ENCODE data around the gene HUWE1. TPM values are rescaled to one million over a fixed set of nuclear protein-coding genes. Genes with fewer than 3 reads are reported as not detected.

The HUWE1 gene
- total RNA-seq, 4 donors from 2014 or later = 76.6 to 112 (median 101) TPM

GRCh38 chrX:53580742-53581504 lies 105.6 kb downstream of the HUWE1 start:
- peaks cover 0 to 74% (median 16%) of the 10 kb centered on the region in 3 donors for H3K36me3 ChIP-seq
- WGBS, 2 donors = 90 to 91% methylated on average over 9 to 10 of the region's 12 CpGs

GRCh38 chrX:53571494-53571893 lies 115.0 kb downstream of the HUWE1 start:
- Histone ChIP-seq H3K9me3 (no peaks in the 10 kb centered on the region), H3K4me1 (no peaks in the 10 kb centered on the region), H3K4me3 (no peak overlapping the region), H3K27ac (no peak overlapping the region), H3K36me3 (peaks cover 0 to 100% (median 15%) of the 10 kb centered on the region in 3 donors), H3K27me3 (no peaks in the 10 kb centered on the region)
- intact Hi-C loops (cut with DNase I) = no loop called here
- TF ChIP-seq CTCF (IDR thresholded peaks at IDR 0.05) (no peak), POLR2A (IDR thresholded peaks at IDR 0.05) (no peak)
- no peak for DNase-seq

More at GRCh38 chrX:53580742-53581504, 105.6 kb downstream of the HUWE1 start:
- no peak overlapping the region for H3K4me3 ChIP-seq
- H3K9me3 ChIP-seq = no peaks in the 10 kb centered on the region
- H3K27ac ChIP-seq = no peak overlapping the region
- H3K27me3 ChIP-seq = no peaks in the 10 kb centered on the region
- H3K4me1 ChIP-seq = no peaks in the 10 kb centered on the region
- intact Hi-C loops (cut with DNase I) = no loop called here
- TF ChIP-seq POLR2A (IDR thresholded peaks at IDR 0.05) = no peak
- no peak for TF ChIP-seq CTCF (IDR thresholded peaks at IDR 0.05)
- DNase-seq = no peak

- no peak overlapping the region for H3K27ac ChIP-seq
- no peaks in the 10 kb centered on the region for H3K9me3 ChIP-seq
- DNase-seq = no peak
- intact Hi-C loops (cut with DNase I) = no loop called here
- no peaks in the 10 kb centered on the region for H3K27me3 ChIP-seq
- H3K36me3 ChIP-seq = peaks cover 6 to 99% (median 22%) of the 10 kb centered on the region in 3 donors
- TF ChIP-seq CTCF (IDR thresholded peaks at IDR 0.05) (no peak), POLR2A (IDR thresholded peaks at IDR 0.05) (no peak)
- WGBS, 2 donors = 75 to 90% methylated on average over 1 to 2 of the region's 4 CpGs
- H3K4me1 ChIP-seq = no peaks in the 10 kb centered on the region
- no peak overlapping the region for H3K4me3 ChIP-seq
These were observed 123.2 kb downstream of the HUWE1 start for GRCh38 chrX:53563324-53563723.

- DNase-seq = no peak
- 71 to 82% methylated on average over 2 to 3 of the region's 3 CpGs for WGBS, 2 donors
- H3K36me3 ChIP-seq = peaks cover 6 to 99% (median 26%) of the 10 kb centered on the region in 3 donors
- no peaks in the 10 kb centered on the region for H3K4me1 ChIP-seq
- intact Hi-C loops (cut with DNase I) = no loop called here
- H3K9me3 ChIP-seq = no peaks in the 10 kb centered on the region
- no peaks in the 10 kb centered on the region for H3K27me3 ChIP-seq
- no peak overlapping the region for H3K4me3 ChIP-seq
- H3K27ac ChIP-seq = no peak overlapping the region
- TF ChIP-seq CTCF (IDR thresholded peaks at IDR 0.05) = no peak
- TF ChIP-seq POLR2A (IDR thresholded peaks at IDR 0.05) = no peak
These were observed 124.6 kb downstream of the HUWE1 start for GRCh38 chrX:53561912-53562311.

GRCh38 chrX:53558646-53559045 lies 127.9 kb downstream of the HUWE1 start:
- DNase-seq = no peak
- H3K36me3 ChIP-seq = peaks cover 6 to 100% (median 24%) of the 10 kb centered on the region in 3 donors

More at GRCh38 chrX:53558646-53559045, 127.9 kb downstream of the HUWE1 start:
- Histone ChIP-seq H3K27ac (no peak overlapping the region), H3K27me3 (no peaks in the 10 kb centered on the region), H3K9me3 (no peaks in the 10 kb centered on the region), H3K4me3 (no peak overlapping the region), H3K4me1 (no peaks in the 10 kb centered on the region)
- 69 to 89% methylated on average over 3 to 5 of the region's 6 CpGs for WGBS, 2 donors
- intact Hi-C loops (cut with DNase I) = no loop called here
- TF ChIP-seq POLR2A (IDR thresholded peaks at IDR 0.05) = no peak
- no peak for TF ChIP-seq CTCF (IDR thresholded peaks at IDR 0.05)
